SJSA1 (cell line): ENCODE results near the gene ZNF184. TPM values are rescaled to one million over a fixed set of nuclear protein-coding genes. Genes with fewer than 3 reads are reported as not detected.

Experiments used
- DNase-seq, 2 experiments: peaks; one replicate each; pipeline ENCODE4 v3.0.0-alpha.2; 2015 to 2020; ENCODE audit warnings: low spot score in 2 of 2, low read depth in 1 of 2
- H3K27ac ChIP-seq: fragments of 250-450 bp; sonication (Bioruptor Pico); 2 replicates; pipeline ENCODE4 v1.5.1; 2020; ENCODE audit warnings: mild to moderate bottlenecking, moderate library complexity
- H3K27me3 ChIP-seq: fragments of 250-450 bp; sonication (Bioruptor Pico); replicated peaks from 2 replicates; pipeline ENCODE4 v1.5.1; 2020; ENCODE audit warnings: mild to moderate bottlenecking, moderate library complexity
- H3K36me3 ChIP-seq: fragments of 250-450 bp; sonication (Bioruptor Pico); 2 replicates; pipeline ENCODE4 v1.5.1; 2020; ENCODE audit warnings: mild to moderate bottlenecking
- H3K4me1 ChIP-seq: fragments of 250-450 bp; sonication (Bioruptor Pico); replicated peaks from 2 replicates; pipeline ENCODE4 v1.6.1; 2021; ENCODE audit warnings: mild to moderate bottlenecking
- H3K4me3 ChIP-seq: fragments of 250-450 bp; sonication (Bioruptor Pico); 2 replicates; pipeline ENCODE4 v1.5.1; 2020; ENCODE audit warnings: mild to moderate bottlenecking
- H3K9me3 ChIP-seq: fragments of 250-450 bp; sonication (Bioruptor Pico); replicated peaks from 2 replicates; pipeline ENCODE4 v1.5.1; 2020; ENCODE audit warnings: mild to moderate bottlenecking
- total RNA-seq: library from RNA; depleted of rRNA; stranded (reverse); fragments of >200 nt; shearing (Covaris generic); gene quantifications from 2 replicates; pipeline ENCODE4 v1.2.3, GENCODE V29; 2014

The ZNF184 gene
- total RNA-seq, 1 experiment from 2014 or later, result 10.3 TPM

- H3K27ac ChIP-seq, result no peak overlapping the region
- H3K4me1 ChIP-seq, result no peaks in the 10 kb centered on the region
These were observed 28.3 kb upstream of the ZNF184 start for GRCh38 chr6:27501187-27501586.

GRCh38 chr6:27500177-27500576 is 27.3 kb upstream of the ZNF184 start:
- Histone ChIP-seq H3K27ac (no peak overlapping the region), H3K4me1 (no peaks in the 10 kb centered on the region), H3K9me3 (no peaks in the 10 kb centered on the region), H3K27me3 (no peaks in the 10 kb centered on the region), H3K36me3 (no peaks in the 10 kb centered on the region), H3K4me3 (no peak overlapping the region)
- no peak for DNase-seq

More at GRCh38 chr6:27501187-27501586, 28.3 kb upstream of the ZNF184 start:
- Histone ChIP-seq H3K4me3 (no peak overlapping the region), H3K36me3 (no peaks in the 10 kb centered on the region), H3K9me3 (no peaks in the 10 kb centered on the region), H3K27me3 (no peaks in the 10 kb centered on the region)
- DNase-seq, result no peak

- peak; percentile 89 to 97 for DNase-seq
- Histone ChIP-seq H3K27ac (peak overlapping the region; percentile 7), H3K4me1 (no peaks in the 10 kb centered on the region)
These were observed 22.7 kb upstream of the ZNF184 start for GRCh38 chr6:27495386-27496135.

GRCh38 chr6:27494987-27495385 is 22.1 kb upstream of the ZNF184 start:
- Histone ChIP-seq H3K4me3 (peak overlapping the region; percentile 56), H3K4me1 (no peaks in the 10 kb centered on the region), H3K36me3 (no peaks in the 10 kb centered on the region), H3K27ac (peak overlapping the region; percentile 7), H3K27me3 (no peaks in the 10 kb centered on the region), H3K9me3 (no peaks in the 10 kb centered on the region)
- DNase-seq, result no peak

More at GRCh38 chr6:27495386-27496135, 22.7 kb upstream of the ZNF184 start:
- Histone ChIP-seq H3K9me3 (no peaks in the 10 kb centered on the region), H3K36me3 (no peaks in the 10 kb centered on the region), H3K27me3 (no peaks in the 10 kb centered on the region), H3K4me3 (peak overlapping the region; percentile 56)

GRCh38 chr6:27494103-27494502 is 21.2 kb upstream of the ZNF184 start:
- no peaks in the 10 kb centered on the region for H3K9me3 ChIP-seq
- H3K36me3 ChIP-seq, result no peaks in the 10 kb centered on the region
- no peak for DNase-seq
- H3K27me3 ChIP-seq, result no peaks in the 10 kb centered on the region
- no peak overlapping the region for H3K4me3 ChIP-seq
- no peak overlapping the region for H3K27ac ChIP-seq
- no peaks in the 10 kb centered on the region for H3K4me1 ChIP-seq

DNA sequence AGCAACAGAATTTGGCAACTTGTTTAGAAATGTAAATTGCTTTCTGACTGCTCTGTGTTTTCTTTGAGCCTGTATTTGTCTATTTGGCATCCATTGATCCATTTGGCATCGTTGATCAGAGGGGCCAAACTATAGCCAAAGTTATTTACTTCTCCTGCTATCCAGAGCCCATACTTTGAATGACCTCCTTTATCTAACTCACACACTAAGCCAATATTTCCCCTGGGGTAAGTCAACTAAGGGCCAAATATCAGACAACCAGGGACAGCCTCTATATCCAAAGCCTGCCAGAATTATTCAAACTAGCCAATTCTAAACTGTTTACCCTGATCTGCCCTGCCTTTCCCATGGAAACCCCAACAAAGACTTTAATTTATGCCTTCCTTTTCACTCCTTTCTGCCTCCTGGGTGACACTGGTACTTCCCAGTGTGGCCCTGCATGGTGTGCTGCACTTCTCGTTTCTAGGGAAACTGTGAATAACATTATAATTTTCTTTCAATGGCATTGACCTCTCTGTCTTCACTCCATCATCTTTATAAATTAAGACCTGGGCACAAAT is 19.8 kb upstream of the ZNF184 start:
- Histone ChIP-seq H3K4me3 (no peak overlapping the region), H3K36me3 (no peaks in the 10 kb centered on the region), H3K27me3 (no peaks in the 10 kb centered on the region), H3K27ac (no peak overlapping the region), H3K4me1 (no peaks in the 10 kb centered on the region), H3K9me3 (no peaks in the 10 kb centered on the region)
- DNase-seq, result no peak

DNA sequence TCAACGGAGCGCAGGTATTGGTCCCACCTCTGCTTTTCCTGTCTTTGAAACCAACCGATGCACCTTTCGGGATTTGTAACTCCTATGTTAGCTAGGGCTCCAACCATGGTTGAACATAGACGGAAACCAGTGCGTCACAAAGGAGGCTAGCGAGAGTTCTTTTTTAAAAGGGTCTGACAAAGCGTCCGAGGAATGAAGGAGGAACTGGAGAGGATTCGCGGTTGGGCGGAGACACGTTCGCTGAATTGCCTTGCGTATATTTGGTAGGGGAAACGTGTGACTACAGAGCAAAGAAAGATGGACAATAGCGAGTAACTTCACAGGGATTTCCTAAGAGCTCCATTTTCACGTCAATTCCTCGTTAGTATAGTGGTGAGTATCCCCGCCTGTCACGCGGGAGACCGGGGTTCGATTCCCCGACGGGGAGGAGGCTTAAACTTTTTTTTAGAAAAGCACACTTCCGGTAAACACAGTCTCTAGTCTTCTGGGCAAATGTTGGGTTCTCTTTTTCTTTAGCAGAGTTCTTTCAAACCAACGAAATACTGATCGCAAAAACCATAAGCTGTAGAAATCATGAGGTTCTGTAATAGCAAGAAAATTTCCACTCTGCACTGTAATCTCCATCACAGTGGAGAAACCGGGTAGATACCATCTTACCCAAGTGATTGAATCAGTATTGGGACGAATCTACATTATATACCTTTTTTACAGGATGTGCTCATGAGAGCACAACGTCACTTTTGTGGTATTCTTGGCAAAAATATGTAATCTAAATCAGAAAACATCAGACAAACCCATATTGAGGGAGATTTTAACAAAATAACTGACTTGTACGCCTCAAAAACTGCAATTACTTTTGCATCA is 6.6 kb upstream of the ZNF184 start:
- Histone ChIP-seq H3K4me3 (peak overlapping the region; percentile 55), H3K9me3 (no peaks in the 10 kb centered on the region; the same call in 1 of the 2 replicates), H3K27ac (peak overlapping the region; percentile 86), H3K27me3 (no peaks in the 10 kb centered on the region), H3K4me1 (peaks cover 8% of the 10 kb centered on the region), H3K36me3 (no peaks in the 10 kb centered on the region)
- peak; percentile 84 to 95 for DNase-seq

DNA sequence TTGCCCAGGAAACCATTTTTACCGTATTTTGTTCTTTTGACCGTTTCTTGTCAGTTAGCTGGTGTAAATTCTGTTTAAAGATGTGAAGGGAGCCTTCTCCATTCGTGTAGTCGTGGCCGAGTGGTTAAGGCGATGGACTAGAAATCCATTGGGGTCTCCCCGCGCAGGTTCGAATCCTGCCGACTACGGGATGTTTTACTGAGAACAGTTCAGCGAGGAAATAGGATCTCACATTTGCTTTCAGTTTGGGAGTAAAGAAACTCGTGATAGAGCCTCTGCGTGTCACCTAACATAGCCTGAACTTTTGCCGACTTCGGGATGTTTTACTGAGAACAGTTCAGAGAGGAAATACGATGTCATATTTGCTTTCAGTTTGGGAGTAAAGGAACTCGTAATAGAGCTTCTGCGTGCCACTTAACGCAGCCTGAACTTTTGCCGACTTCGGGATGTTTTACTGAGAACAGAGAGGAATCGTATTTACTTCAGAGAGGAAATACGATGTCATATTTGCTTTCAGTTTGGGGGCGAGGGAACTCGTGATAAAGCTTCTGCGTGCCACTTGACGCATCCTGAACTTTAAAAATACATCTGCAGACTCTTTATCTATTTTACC is 5.9 kb upstream of the ZNF184 start:
- peak; percentile 86 to 95 for DNase-seq
- H3K36me3 ChIP-seq, result no peaks in the 10 kb centered on the region
- H3K4me3 ChIP-seq, result peak overlapping the region; percentile 55
- no peaks in the 10 kb centered on the region for H3K27me3 ChIP-seq
- peak overlapping the region; percentile 86 for H3K27ac ChIP-seq
- H3K9me3 ChIP-seq, result no peaks in the 10 kb centered on the region; the same call in 1 of the 2 replicates
- peaks cover 8% of the 10 kb centered on the region for H3K4me1 ChIP-seq

- H3K27me3 ChIP-seq, result no peaks in the 10 kb centered on the region
- no peaks in the 10 kb centered on the region; the same call in 1 of the 2 replicates for H3K9me3 ChIP-seq
- peak overlapping the region; percentile 86 for H3K27ac ChIP-seq
- peak in 1 of 2 experiments; percentile 2 for DNase-seq
- H3K4me3 ChIP-seq, result peak overlapping the region; percentile 55
- H3K36me3 ChIP-seq, result no peaks in the 10 kb centered on the region
- H3K4me1 ChIP-seq, result peaks cover 8% of the 10 kb centered on the region
These were observed 5.3 kb upstream of the ZNF184 start for GRCh38 chr6:27478141-27478705.

DNA sequence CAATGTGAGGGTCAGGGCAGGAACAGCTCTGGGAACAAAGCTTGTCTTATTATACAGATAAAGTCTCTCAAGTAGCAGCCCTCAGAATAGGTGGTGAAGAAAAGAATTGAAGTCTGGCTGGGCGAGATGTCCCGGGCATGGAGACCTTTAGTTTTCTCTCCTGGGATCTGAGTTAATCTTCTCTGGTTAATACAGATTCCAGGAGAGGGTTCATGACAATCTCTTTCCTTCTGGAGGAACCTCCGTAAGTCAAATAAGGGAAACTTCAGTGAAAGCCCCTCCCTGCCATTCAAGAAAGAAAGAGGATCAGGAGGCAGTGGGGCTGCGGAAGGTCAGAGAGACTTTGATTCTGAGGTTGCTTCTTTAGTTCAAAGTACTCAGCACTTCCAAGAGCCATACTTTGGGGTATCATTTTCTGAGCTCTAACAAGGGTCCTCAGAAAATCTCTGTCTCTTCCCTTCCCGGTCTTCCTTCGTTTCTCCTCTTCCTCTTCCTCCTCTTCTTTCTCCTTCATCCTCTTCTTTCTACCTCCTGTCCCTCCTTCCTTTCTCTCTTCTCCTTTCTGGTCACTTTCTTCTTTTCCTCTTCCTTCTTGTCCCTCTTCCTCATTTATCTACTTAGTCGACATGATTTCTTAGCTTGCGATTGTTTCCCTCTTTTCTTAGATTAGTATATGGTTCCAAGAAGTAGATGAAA is 4.6 kb upstream of the ZNF184 start:
- DNase-seq, result no peak
- no peak overlapping the region for H3K27ac ChIP-seq
- H3K9me3 ChIP-seq, result no peaks in the 10 kb centered on the region; the same call in 1 of the 2 replicates
- H3K4me3 ChIP-seq, result no peak overlapping the region
- no peaks in the 10 kb centered on the region for H3K27me3 ChIP-seq
- peaks cover 8% of the 10 kb centered on the region for H3K4me1 ChIP-seq
- no peaks in the 10 kb centered on the region for H3K36me3 ChIP-seq

- Histone ChIP-seq H3K4me3 (no peak overlapping the region), H3K27me3 (no peaks in the 10 kb centered on the region), H3K4me1 (peaks cover 12% of the 10 kb centered on the region), H3K27ac (no peak overlapping the region), H3K36me3 (peaks cover 5% of the 10 kb centered on the region), H3K9me3 (no peaks in the 10 kb centered on the region)
- no peak for DNase-seq
These were observed 3.2 kb upstream of the ZNF184 start for GRCh38 chr6:27476090-27476489.

DNA sequence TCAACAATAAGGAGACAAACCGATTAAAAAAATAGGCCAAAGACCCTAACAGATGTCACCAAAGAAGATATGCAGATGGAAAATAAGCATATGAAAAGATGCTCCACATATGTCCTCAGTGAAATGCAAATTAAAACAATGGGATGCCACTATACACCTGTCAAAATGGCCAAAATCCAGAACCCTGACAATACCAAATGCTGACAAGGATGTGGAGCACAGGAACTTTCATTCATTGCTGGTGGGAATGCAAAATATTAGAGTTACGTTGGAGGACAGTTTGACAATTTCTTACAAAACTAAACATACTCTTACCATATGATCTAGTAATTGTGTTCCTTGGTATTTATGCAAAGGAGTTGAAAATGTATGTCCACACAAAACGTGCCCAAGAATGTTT is 1.8 kb upstream of the ZNF184 start:
- peaks cover 15% of the 10 kb centered on the region for H3K4me1 ChIP-seq
- H3K36me3 ChIP-seq, result peaks cover 11% of the 10 kb centered on the region
- H3K4me3 ChIP-seq, result no peak overlapping the region
- H3K27me3 ChIP-seq, result no peaks in the 10 kb centered on the region
- H3K9me3 ChIP-seq, result no peaks in the 10 kb centered on the region
- H3K27ac ChIP-seq, result no peak overlapping the region
- no peak for DNase-seq

- no peak overlapping the region for H3K27ac ChIP-seq
- H3K4me1 ChIP-seq, result peaks cover 15% of the 10 kb centered on the region
- H3K36me3 ChIP-seq, result peaks cover 16% of the 10 kb centered on the region
- no peak for DNase-seq
- H3K27me3 ChIP-seq, result no peaks in the 10 kb centered on the region
- H3K9me3 ChIP-seq, result no peaks in the 10 kb centered on the region
- H3K4me3 ChIP-seq, result peak overlapping the region; percentile 55; the same call in 1 of the 2 replicates
These were observed 1.2 kb upstream of the ZNF184 start for GRCh38 chr6:27474172-27474465.
